Left lung (tissue), 10 donors: ENCODE measurements around the gene METTL9. TPM values are rescaled to one million over a fixed set of nuclear protein-coding genes. Genes with fewer than 3 reads are reported as not detected.
"Not testable (repeated sequence)": the region's sequence is repeated elsewhere in the genome, so short reads cannot be mapped to it uniquely, and the experiment has no call there.

ENCODE experiments used
- ATAC-seq: fragments of 200-7000 bp; cut with Tn5 transposase; one replicate; pipeline ENCODE4 v1.9.1; 2020; ENCODE audit warnings: moderate library complexity
- DNase-seq, 4 donors: peaks; one replicate each; pipeline ENCODE4 v3.0.0-alpha.2; 2013 to 2020
- H3K27ac ChIP-seq, 2 donors: fragments of 200-600 bp; sonication (generic) in 1 of 2; one replicate each; pipeline versions ENCODE4 v1.5.0 to v1.8.0; 2020 to 2021
- H3K27me3 ChIP-seq, 2 donors: fragments of 200-600 bp; sonication (generic) in 1 of 2; one replicate each; pipeline versions ENCODE4 v1.5.0 to v1.8.0; 2020 to 2021
- H3K36me3 ChIP-seq, 2 donors: fragments of 200-600 bp; sonication (generic) in 1 of 2; one replicate each; pipeline versions ENCODE4 v1.5.0 to v1.8.0; 2020 to 2021
- H3K4me1 ChIP-seq, 2 donors: fragments of 200-600 bp; one replicate each; pipeline ENCODE4 v1.8.0; 2021
- H3K4me3 ChIP-seq, 2 donors: fragments of 200-600 bp; sonication (generic) in 1 of 2; one replicate each; pipeline versions ENCODE4 v1.5.0 to v1.8.0; 2020 to 2021; ENCODE audit warnings: mild to moderate bottlenecking in 1 of 2
- H3K9me3 ChIP-seq, 2 donors: fragments of 200-600 bp; sonication (generic) in 1 of 2; one replicate each; pipeline versions ENCODE4 v1.5.0 to v1.8.0; 2020 to 2021
- CTCF ChIP-seq, 2 donors: fragments of 200-600 bp; sonication (generic) in 1 of 2; IDR thresholded peaks; one replicate each; pipeline versions ENCODE4 v1.5.0 to v1.8.0; 2021; ENCODE audit warnings: antibody characterized with exemption in 2 of 2
- intact Hi-C, 2 donors: fragments of 100-400 bp; cut with DNase I; formaldehyde crosslinking; loops; one replicate each; pipeline versions ENCODE4 v1.11.2 to v1.14.2; 2022
- polyA plus RNA-seq, 6 donors: library from polyadenylated mRNA; unstranded; fragments of 120-200 nt; gene quantifications; one replicate each; pipeline ENCODE4 v1.2.1, GENCODE V29; 2013; ENCODE audit not compliant: insufficient read length in 6 of 6
- total RNA-seq, 2 donors: library from RNA; stranded (reverse); fragmentation: NEBNext Ultra II Directional; extraction: Animal tissue kit (Norgen Biotek cat#: 25700); gene quantifications; one replicate each; pipeline ENCODE4 v1.2.1, GENCODE V29; 2021
- donor health status: DM: no; HTN: yes; CAD: no.
- donor health status: DM: no; HTN: no; CAD: no.

The METTL9 gene
- total and polyA plus RNA-seq, 8 donors = 93.7 to 169 (median 154) TPM

GRCh38 chr16:21565507-21565860 is 33.9 kb upstream of the METTL9 start:
- intact Hi-C loops = no loop called here
- no peak overlapping the region for H3K27ac ChIP-seq
- TF ChIP-seq CTCF (IDR thresholded peaks at IDR 0.05) = no peak
- no peak for ATAC-seq
- H3K4me3 ChIP-seq = no peak overlapping the region
- H3K36me3 ChIP-seq = no peaks in the 10 kb centered on the region
- no peaks in the 10 kb centered on the region for H3K9me3 ChIP-seq
- no peaks in the 10 kb centered on the region for H3K4me1 ChIP-seq
- peaks cover 0 to 6% of the 10 kb centered on the region in 2 donors for H3K27me3 ChIP-seq
- DNase-seq = no peak

- no peak overlapping the region for H3K27ac ChIP-seq
- DNase-seq (peak in 1 of 4 donors; percentile 44), ATAC-seq (no peak)
- TF ChIP-seq CTCF (IDR thresholded peaks at IDR 0.05) = no peak
- no peaks in the 10 kb centered on the region for H3K36me3 ChIP-seq
- H3K27me3 ChIP-seq = peaks cover 0 to 7% of the 10 kb centered on the region in 2 donors
- no peaks in the 10 kb centered on the region for H3K4me1 ChIP-seq
- no peaks in the 10 kb centered on the region for H3K9me3 ChIP-seq
- intact Hi-C loops = no loop called here
- H3K4me3 ChIP-seq = no peak overlapping the region
Measured at GRCh38 chr16:21565861-21566669, 33.3 kb upstream of the METTL9 start.

- H3K27me3 ChIP-seq = peaks cover 0 to 7% of the 10 kb centered on the region in 2 donors
- H3K9me3 ChIP-seq = no peaks in the 10 kb centered on the region
- TF ChIP-seq CTCF (IDR thresholded peaks at IDR 0.05) = no peak
- H3K4me1 ChIP-seq = no peaks in the 10 kb centered on the region
- H3K27ac ChIP-seq = no peak overlapping the region
- DNase-seq = no peak
- H3K36me3 ChIP-seq = no peaks in the 10 kb centered on the region
- H3K4me3 ChIP-seq = no peak overlapping the region
- intact Hi-C loops = no loop called here
- ATAC-seq = no peak
Measured at GRCh38 chr16:21566891-21567414, 32.4 kb upstream of the METTL9 start.

GRCh38 chr16:21567496-21567895 is 31.9 kb upstream of the METTL9 start:
- H3K9me3 ChIP-seq, H3K27ac ChIP-seq, ATAC-seq, H3K4me1 ChIP-seq, H3K27me3 ChIP-seq, intact Hi-C loops, H3K4me3 ChIP-seq, H3K36me3 ChIP-seq: not testable (repeated sequence)
- DNase-seq = peak in 1 of 4 donors; percentile 27

GRCh38 chr16:21568502-21569189 is 30.7 kb upstream of the METTL9 start:
- Histone ChIP-seq H3K36me3 (no peaks in the 10 kb centered on the region), H3K9me3 (no peaks in the 10 kb centered on the region), H3K27me3 (peaks cover 0 to 7% of the 10 kb centered on the region in 2 donors), H3K4me3 (no peak overlapping the region), H3K27ac (no peak overlapping the region), H3K4me1 (no peaks in the 10 kb centered on the region)
- intact Hi-C loops = no loop called here
- DNase-seq = peak in 1 of 4 donors; percentile 35
- no peak for TF ChIP-seq CTCF (IDR thresholded peaks at IDR 0.05)
- ATAC-seq = no peak
